Adipose tissue (tissue), 3 donors: ENCODE results near the gene PEAK3. TPM values are rescaled to one million over a fixed set of nuclear protein-coding genes. Genes with fewer than 3 reads are reported as not detected.

ENCODE experiments used
- H3K27ac ChIP-seq: one replicate; pipeline ENCODE4 v1.5.1; 2013; ENCODE audit warnings: low read depth, low read length
- WGBS, 3 donors: extraction: QIAGEN DNeasy Blood & Tissue Kit; methylation state at CpG; one replicate each; pipeline ENCODE4 v1.1.7; 2013; 5-methylcytosine and 5-hydroxymethylcytosine counted together
- polyA plus RNA-seq, 3 donors: library from polyadenylated mRNA; stranded (reverse); fragments of 200-250 nt; gene quantifications; one replicate each; pipeline ENCODE4 v1.2.3, GENCODE V29; 2013
- donor health status: healthy with polysubstance abuse.
- donor health status: Bipolar disorder and iron deficiency.
- donor health status: healthy.

PEAK3 gene
- polyA plus RNA-seq, 3 donors: 0.10 to 0.48 (median 0.45) TPM

DNA sequence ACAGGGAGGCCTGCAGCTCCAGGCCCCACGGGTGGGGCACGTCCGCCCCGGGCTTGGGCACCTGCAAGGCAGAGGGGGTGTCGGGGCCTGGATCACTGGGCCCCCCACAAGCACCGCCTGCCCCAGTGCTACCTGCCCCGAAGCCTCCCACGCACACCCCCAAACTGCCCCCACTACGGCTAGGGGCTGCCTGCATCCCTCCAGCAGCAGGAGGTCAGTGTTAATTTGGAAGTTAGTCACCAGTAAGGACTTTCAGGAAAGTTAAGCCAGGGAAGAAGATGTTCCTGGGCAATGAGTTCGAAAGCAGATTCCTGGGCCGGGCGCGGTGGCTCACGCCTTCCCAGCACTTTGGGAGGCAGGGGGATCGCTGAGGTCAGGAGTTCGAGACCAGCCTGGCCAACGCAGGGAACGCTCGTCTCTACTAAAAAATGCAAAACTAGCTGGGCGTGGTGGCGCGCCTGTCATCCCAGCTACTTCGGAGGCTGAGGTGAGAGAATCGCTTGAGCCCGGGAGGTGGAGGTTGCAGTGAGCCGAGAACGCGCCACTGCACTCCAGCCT lies 5.5 kb downstream of the PEAK3 start:
- 88 to 92% (median 88%) methylated on average over 28 of the region's 28 CpGs for WGBS, 3 donors

GRCh38 chr19:2275588-2276428 lies 6.2 kb downstream of the PEAK3 start:
- WGBS, 3 donors: 66 to 77% (median 67%) methylated on average over 49 to 74 of the region's 74 CpGs
- no peak overlapping the region for H3K27ac ChIP-seq

More for the DNA sequence above, 5.5 kb downstream of the PEAK3 start:
- no peak overlapping the region for H3K27ac ChIP-seq

- no peak overlapping the region for H3K27ac ChIP-seq
- WGBS, 3 donors: 53 to 59% (median 56%) methylated on average over 16 of the region's 16 CpGs
Observed at GRCh38 chr19:2274931-2275535, 6.9 kb downstream of the PEAK3 start.

- 84 to 91% (median 87%) methylated on average over 9 of the region's 9 CpGs for WGBS, 3 donors
- no peak overlapping the region for H3K27ac ChIP-seq
Observed at GRCh38 chr19:2274185-2274711, 7.7 kb downstream of the PEAK3 start.

DNA sequence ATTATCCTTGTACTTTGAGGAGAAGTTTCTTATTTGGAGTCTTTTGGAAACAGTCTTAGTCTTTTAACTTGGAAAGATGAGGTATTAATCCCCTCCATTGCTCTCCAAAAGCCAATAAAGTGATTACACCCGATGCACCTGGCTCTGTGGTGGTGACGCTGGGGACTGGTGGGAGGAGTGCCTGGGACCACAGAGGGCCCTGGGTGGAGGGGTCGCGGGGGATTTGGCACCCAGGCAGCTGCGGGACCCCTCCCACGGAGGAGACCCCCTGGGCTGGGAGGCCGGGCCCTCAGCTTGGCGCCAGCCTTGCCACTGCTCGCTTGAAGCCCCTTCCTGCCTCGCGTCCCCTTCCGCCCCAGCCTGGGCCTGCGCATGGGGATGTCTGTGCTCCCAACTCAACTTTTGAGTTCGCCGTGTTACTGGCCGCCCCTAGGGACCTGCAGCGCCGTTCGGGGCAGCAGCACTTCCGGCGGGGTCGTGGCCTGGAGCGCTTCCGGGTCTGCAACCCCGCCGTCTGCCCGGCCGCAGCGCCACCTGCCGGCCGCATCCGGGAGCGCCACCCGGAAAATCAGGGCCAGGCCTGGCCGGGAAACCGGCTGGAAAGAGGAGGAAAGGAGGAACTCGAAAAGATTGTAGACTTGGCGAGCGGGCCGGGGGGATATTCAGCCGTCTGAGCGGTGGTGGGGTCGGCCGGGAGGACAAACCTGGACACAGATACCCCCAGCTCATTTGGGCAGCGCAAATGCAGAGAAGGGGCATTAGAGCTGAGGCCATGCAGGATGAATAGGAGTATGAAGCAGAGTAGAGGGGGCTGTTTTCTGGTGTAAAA lies 8.4 kb downstream of the PEAK3 start:
- H3K27ac ChIP-seq: no peak overlapping the region
- 7 to 13% (median 11%) methylated on average over 36 to 45 of the region's 45 CpGs for WGBS, 3 donors

- WGBS, 3 donors: 17 to 26% (median 25%) methylated on average over 41 to 43 of the region's 43 CpGs
- H3K27ac ChIP-seq: peak overlapping the region; percentile 48
Observed at GRCh38 chr19:2271234-2272103, 10.5 kb downstream of the PEAK3 start.

DNA sequence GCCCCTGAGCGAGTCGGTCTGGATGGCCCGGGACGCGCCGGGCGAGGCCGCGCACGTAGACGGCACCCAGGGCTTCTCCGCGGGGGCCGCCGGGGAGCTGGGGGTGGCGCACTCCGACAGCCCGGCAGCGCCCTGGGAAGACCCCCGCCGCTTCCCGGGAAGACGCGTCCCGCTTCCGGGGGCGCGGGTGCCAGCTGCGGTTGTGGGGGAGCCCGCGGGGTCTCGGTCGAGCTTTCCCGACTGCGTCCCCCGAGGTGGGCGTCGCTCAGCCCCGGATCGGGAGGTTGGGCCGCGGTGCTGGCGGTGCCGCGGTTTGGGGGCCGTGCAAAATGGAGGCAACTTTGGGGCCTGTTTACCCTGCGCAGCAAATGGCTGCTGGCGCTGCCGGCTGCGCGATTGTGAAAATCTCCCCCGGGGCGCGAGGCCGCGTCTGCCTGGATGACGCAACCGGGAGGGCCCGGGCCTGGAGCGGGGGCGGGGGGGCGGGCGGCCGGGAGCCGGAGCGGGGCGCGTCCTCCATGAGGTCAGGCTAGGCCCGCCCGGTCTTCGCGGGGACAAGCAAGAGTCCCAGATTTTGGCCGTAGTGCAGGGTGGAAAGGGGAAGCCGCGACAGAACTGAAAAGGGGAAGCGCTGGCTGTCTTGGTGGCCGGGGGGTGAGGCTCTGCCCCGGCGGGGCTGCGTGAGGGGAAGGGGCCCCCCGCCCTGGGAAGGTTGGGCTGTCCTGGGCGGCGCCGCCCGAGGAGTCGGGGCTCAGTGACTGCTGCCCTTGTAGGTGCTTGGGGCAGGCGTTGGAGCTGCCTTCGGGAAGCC lies 11.3 kb downstream of the PEAK3 start:
- peak overlapping the region; percentile 85 for H3K27ac ChIP-seq
- WGBS, 3 donors: 0% methylated on average over 71 to 88 of the region's 88 CpGs

DNA sequence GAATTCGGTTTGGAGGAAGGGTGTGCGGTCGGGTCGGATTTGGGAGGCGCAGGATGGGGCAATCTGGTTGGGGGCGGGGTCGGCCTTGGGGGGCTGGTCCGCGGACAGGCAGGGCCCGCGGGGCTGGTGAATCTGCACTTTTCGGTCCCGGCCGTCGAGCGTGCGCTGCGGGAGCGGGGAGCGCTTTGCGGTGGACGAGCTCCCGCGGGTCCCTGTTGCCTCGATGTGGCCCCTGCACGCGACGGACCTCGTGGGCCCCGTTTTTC lies 11.9 kb downstream of the PEAK3 start:
- 0 to 1% (median 1%) methylated on average over 24 to 30 of the region's 30 CpGs for WGBS, 3 donors

GRCh38 chr19:2269244-2270156 lies 12.5 kb downstream of the PEAK3 start:
- peak overlapping the region; percentile 85 for H3K27ac ChIP-seq
- 0 to 1% (median 0%) methylated on average over 85 to 103 of the region's 103 CpGs for WGBS, 3 donors

More for the DNA sequence above, 11.9 kb downstream of the PEAK3 start:
- H3K27ac ChIP-seq: peak overlapping the region; percentile 85

- WGBS, 3 donors: 1 to 3% (median 2%) methylated on average over 19 of the region's 19 CpGs
- H3K27ac ChIP-seq: no peak overlapping the region
Observed at GRCh38 chr19:2268861-2269243, 13.1 kb downstream of the PEAK3 start.

DNA sequence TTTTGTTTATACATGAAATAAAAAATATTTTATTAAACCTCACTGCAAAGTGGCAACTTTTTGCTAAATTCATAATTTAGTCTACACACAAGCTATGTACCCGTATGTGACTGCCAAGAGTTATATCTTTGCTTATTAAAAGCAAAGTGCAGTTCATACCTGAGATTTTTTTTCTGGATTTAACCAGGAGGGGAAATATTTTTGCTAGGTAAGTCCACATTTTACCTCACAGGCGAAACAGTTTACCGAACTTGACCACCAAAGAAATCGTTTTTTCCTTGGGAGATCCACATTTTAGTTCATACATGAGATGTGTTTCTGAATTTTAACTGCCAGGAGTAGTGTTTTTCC lies 13.5 kb downstream of the PEAK3 start:
- H3K27ac ChIP-seq: no peak overlapping the region
- WGBS, 3 donors: 77 to 85% (median 79%) methylated on average over 4 of the region's 4 CpGs

DNA sequence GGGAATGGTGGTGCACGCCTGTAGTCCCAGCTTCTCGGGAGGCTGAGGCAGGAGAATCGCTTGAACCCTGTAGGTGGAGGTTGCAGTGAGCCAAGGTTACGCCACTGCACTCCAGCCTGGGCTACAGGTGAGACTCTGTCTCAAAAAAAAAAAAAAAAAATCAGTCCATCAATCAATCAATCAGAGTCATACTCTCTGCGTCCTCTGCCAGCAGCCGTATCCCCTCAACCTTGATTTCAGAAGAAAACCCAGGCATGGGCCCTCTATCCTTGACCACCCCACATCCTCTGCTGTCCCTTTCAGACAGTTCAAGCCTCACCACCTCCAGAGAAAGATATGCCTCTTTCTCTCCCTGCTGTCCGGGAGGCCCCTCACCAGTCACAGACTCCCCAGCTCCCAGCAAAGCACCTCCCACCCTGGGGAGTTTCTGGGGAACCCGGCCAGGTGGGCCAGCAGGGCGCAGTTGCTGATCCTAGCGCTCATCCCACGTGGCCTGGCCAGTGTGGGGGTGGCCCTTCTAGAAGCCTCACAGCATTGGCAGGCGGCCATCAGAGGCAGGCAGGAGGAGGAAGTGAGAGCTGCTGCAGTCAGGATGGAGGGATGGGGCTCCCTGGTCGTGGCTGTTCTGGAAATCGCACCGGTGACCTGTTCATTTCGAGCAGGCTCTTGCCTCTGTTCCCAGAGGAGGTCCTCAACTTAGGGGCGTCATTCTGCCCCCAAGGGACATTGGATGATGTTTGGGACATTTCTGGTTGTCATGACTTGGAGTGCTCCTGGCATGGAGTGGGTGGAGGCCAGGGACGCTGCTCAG lies 15.6 kb downstream of the PEAK3 start:
- H3K27ac ChIP-seq: no peak overlapping the region
- 30 to 47% (median 32%) methylated on average over 18 of the region's 18 CpGs for WGBS, 3 donors

- WGBS, 3 donors: 61 to 72% (median 69%) methylated on average over 7 of the region's 7 CpGs
- H3K27ac ChIP-seq: no peak overlapping the region
Observed at GRCh38 chr19:2261438-2262172, 20.4 kb downstream of the PEAK3 start.

DNA sequence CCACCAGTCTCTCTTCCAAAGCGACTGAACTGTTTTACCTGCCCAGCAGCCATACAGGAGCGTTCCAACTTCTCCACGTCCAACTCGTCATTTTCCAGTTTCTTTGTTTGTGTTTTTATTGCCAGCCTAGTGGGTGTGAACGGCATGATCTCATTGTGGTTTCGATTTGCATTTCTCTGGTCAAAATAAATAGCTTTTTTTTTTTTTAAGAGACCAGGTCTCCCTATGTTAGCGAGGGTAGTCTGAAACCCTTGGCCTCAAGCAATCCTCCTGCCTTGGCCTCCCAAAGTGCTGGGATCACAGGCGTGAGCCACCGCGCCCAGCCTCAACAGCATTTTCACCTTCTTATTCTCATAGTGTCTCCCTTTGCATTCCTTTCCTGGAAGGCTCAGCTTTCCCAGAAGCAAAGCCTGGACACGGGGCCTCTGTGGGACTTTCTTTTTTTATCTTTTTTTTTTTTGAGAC lies 21.6 kb downstream of the PEAK3 start:
- H3K27ac ChIP-seq: no peak overlapping the region
- 73 to 81% (median 73%) methylated on average over 11 of the region's 11 CpGs for WGBS, 3 donors

GRCh38 chr19:2259336-2259735 lies 22.6 kb downstream of the PEAK3 start:
- no peak overlapping the region for H3K27ac ChIP-seq
- WGBS, 3 donors: 83 to 86% (median 85%) methylated on average over 5 of the region's 5 CpGs
